HepG2 (cell line): ENCODE results near the gene CYP27A1. TPM values are rescaled to one million over a fixed set of nuclear protein-coding genes. Genes with fewer than 3 reads are reported as not detected.

Source experiments
- ATF4 ChIP-seq, 2 experiments: fragments of 450-650 bp in 1 of 2; sonication (generic) in 1 of 2; formaldehyde crosslinking; IDR thresholded peaks; 2 replicates each; pipeline versions ENCODE4 v1.5.0 to v1.8.0; 2020 to 2022; ENCODE audit warnings: mild to moderate bottlenecking in 1 of 2, missing genetic modification reagents in 1 of 2
- DBP ChIP-seq: sonication (generic); formaldehyde crosslinking; IDR thresholded peaks from 2 replicates; pipeline ENCODE4 v1.4.0; 2020; ENCODE audit warnings: missing genetic modification reagents; ENCODE audit errors: not compliant biosample characterization
- DMAP1 ChIP-seq: IDR thresholded peaks from 2 replicates; pipeline ENCODE4 v1.6.1; 2016
- ETS1 ChIP-seq: sonication (generic); formaldehyde crosslinking; IDR thresholded peaks from 2 replicates; pipeline ENCODE4 v1.4.0; 2020; ENCODE audit warnings: missing genetic modification reagents
- FOXK2 ChIP-seq: fragments of 450-650 bp; IDR thresholded peaks from 2 replicates; pipeline ENCODE4 v1.6.1; 2016
- FOXO1 ChIP-seq: sonication (generic); formaldehyde crosslinking; IDR thresholded peaks from 2 replicates; pipeline ENCODE4 v1.4.0; 2020; ENCODE audit warnings: missing genetic modification reagents
- MXI1 ChIP-seq: IDR thresholded peaks from 3 replicates; pipeline ENCODE4 v1.6.1; 2012; ENCODE audit warnings: low read depth, low read length, inconsistent platforms, borderline replicate concordance
- NFE2L2 ChIP-seq: fragments of 150-350 bp; IDR thresholded peaks from 2 replicates; pipeline ENCODE4 v1.6.1; 2014; ENCODE audit warnings: low read length
- NR2F6 ChIP-seq, 2 experiments: IDR thresholded peaks; 2 replicates each; pipeline ENCODE4 v1.6.1; 2016; ENCODE audit warnings: antibody characterized with exemption in 1 of 2, mild to moderate bottlenecking in 1 of 2
- REST ChIP-seq, 2 experiments: IDR thresholded peaks; 2 replicates each; pipeline ENCODE4 v1.6.1; 2011 to 2012; ENCODE audit warnings: low read length in 2 of 2, borderline replicate concordance in 1 of 2, low read depth in 1 of 2, mild to moderate bottlenecking in 1 of 2, moderate library complexity in 1 of 2
- SMAD1 ChIP-seq: sonication (generic); formaldehyde crosslinking; IDR thresholded peaks from 2 replicates; pipeline ENCODE4 v1.4.0; 2020; ENCODE audit warnings: missing genetic modification reagents, low read depth, mild to moderate bottlenecking, borderline replicate concordance
- XRCC5 ChIP-seq: fragments of 200-400 bp; formaldehyde crosslinking; optimal IDR thresholded peaks from 2 replicates; pipeline ENCODE3; 2017; ENCODE audit warnings: mild to moderate bottlenecking, low read length
- YY1 ChIP-seq: IDR thresholded peaks from 2 replicates; pipeline ENCODE4 v1.6.1; 2011; ENCODE audit warnings: low read length, low read depth, moderate library complexity, mild to moderate bottlenecking; ENCODE audit not compliant: insufficient read depth, insufficient replicate concordance
- ZFP91 ChIP-seq: sonication (generic); formaldehyde crosslinking; IDR thresholded peaks from 2 replicates; pipeline ENCODE4 v1.9.0; 2022; ENCODE audit warnings: missing genetic modification reagents, mild to moderate bottlenecking, borderline replicate concordance
- ZKSCAN1 ChIP-seq: fragments of 150-350 bp; IDR thresholded peaks from 2 replicates; pipeline ENCODE4 v1.6.1; 2014; ENCODE audit warnings: low read length
- ZNF136 ChIP-seq: sonication (generic); formaldehyde crosslinking; IDR thresholded peaks from 2 replicates; pipeline ENCODE4 v1.8.1; 2022; ENCODE audit warnings: low read depth, mild to moderate bottlenecking, moderate library complexity, missing genetic modification reagents
- ZNF331 ChIP-seq: sonication (generic); formaldehyde crosslinking; IDR thresholded peaks from 2 replicates; pipeline ENCODE4 v1.4.0; 2020; ENCODE audit warnings: missing genetic modification reagents
- polyA plus RNA-seq, 8 experiments: library from polyadenylated mRNA; depleted of rRNA in 3 of 8; stranded (reverse) in 7 of 8; unstranded in 1 of 8; fragments of >200 nt; fragmentation: Illumina TruSeq in 4 of 8; extraction: Trizol in 4 of 8; gene quantifications; 2 replicates each; pipeline versions ENCODE4 v1.2.1 to v1.2.3, GENCODE V29; 2011 to 2016; ENCODE audit warnings: low read depth in 4 of 8, missing spikeins in 1 of 8, mixed read lengths in 1 of 8; ENCODE audit not compliant: insufficient read depth in 1 of 8
- total RNA-seq, 5 experiments: library from RNA; depleted of rRNA; stranded (reverse); fragments of >200 nt; fragmentation: Illumina TruSeq; extraction: Trizol; gene quantifications; 2 replicates each; pipeline ENCODE4 v1.2.3, GENCODE V29; 2016; ENCODE audit warnings: low read depth in 1 of 5

The CYP27A1 gene
- total and polyA plus RNA-seq, 2 of the 13 experiments (the other 11 are each of a cell fraction or from before 2014, with no cell fraction given), result 157 to 266 TPM

GRCh38 chr2:218745160-218745558, 36.8 kb upstream of the CYP27A1 start (continued):
- TF ChIP-seq REST (IDR thresholded peaks at IDR 0.05; ENCODE audit: borderline replicate concordance in 1 of 2, low read depth in 1 of 2, low read length in 2 of 2) (no peak), FOXO1 (CRISPR knock-in tag) (0 out of 2 replicates have a peak, but pooled peaks have one; percentile 17), ETS1 (CRISPR knock-in tag) (no peak), YY1 (no peak), SMAD1 (CRISPR knock-in tag) (no peak), ZNF136 (CRISPR knock-in tag) (peak; percentile 49; the same call in 1 of the 2 replicates), NR2F6 (IDR thresholded peaks at IDR 0.05) (no peak), NR2F6 (CRISPR knock-in tag; IDR thresholded peaks at IDR 0.05) (peak; percentile 54), MXI1 (0 out of 3 replicates have a peak, but pooled peaks have one; percentile 27), ZKSCAN1 (0 out of 2 replicates have a peak, but pooled peaks have one; percentile 36), ZFP91 (CRISPR knock-in tag) (no peak), ZNF331 (CRISPR knock-in tag) (peak; percentile 44; the same call in 1 of the 2 replicates), DMAP1 (CRISPR knock-in tag) (0 out of 2 replicates have a peak, but pooled peaks have one; percentile 60), NFE2L2 (peak; percentile 82), XRCC5 (peak; percentile 3), FOXK2 (peak; percentile 74; the same call in 1 of the 2 replicates), ATF4 (CRISPR knock-in tag; IDR thresholded peaks at IDR 0.05) (peak in 1 of 2 experiments; percentile 94; a peak in 2 of 4 replicates), DBP (no peak)
- TF ChIP-seq, all 625 proteins: peak for 43
